HG02943 (cell line): ENCODE measurements around the gene ATP9B.

Source experiments
- ATAC-seq: cut with Tn5 transposase; IDR thresholded peaks from one replicate; pipeline ENCODE4 v1.9.1; 2021; ENCODE audit warnings: mild to moderate bottlenecking, low read depth, moderate library complexity; ENCODE audit not compliant: unreplicated experiment

The ATP9B gene

DNA sequence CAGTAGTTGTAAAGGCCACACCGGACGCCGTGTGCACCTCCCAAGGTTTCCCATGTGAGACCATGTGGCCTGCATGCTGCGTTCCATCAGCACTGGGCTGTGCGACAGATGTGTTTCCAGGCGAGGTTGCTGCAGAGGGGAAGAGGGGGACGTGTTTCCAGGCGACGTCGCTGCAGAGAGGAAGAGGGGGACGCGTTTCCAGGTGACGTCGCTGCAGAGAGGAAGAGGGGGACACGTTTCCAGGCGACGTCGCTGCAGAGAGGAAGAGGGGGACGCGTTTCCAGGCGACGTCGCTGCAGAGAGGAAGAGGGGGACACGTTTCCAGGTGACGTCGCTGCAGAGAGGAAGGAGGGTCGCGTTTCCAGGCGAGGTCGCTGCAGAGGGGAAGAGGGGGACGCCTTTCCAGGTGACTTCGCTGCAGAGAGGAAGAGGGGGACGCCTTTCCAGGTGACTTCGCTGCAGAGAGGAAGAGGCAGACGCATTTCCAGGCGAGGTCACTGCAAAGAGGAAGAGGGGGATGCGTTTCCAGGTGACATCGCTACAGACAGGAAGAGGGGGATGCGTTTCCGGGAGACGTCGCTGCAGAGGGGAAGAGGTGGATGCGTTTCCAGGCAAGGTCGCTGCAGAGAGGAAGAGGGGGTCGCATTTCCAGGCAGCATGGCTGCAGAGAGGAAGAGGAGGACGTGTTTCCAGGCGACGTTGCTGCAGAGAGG is 351.0 kb downstream of the ATP9B start:
- ATAC-seq: no peak

DNA sequence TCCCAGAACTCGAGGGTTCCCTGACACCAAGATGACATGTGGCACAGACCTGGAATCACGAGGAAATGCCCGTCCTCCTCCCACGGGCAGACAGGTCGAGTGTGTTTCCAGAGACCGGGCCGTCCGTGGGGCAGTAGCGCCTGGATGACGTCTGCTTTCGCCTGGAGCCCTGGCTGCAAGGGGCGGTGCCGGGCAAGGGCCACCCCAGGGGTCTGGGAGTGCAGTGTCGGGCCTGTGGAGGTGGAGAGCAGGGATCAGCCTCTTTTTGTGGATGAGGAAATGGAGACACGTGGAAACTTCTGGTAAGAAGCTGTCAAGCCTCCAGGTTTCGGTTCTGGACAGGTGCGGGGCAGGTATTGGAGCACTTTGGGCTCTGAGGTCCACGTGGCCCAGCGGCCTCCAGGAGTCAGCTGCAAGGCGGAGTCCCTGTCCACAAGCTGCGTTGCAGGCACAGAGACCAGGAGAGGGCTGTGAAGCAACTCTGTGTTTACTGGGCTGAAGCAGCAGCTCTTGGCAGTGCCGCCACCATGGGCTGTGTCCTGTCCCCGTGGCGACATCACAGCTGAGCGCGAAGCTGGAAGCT is 352.2 kb downstream of the ATP9B start:
- ATAC-seq: peak; percentile 9

GRCh38 chr18:79422022-79422782 is 353.0 kb downstream of the ATP9B start:
- ATAC-seq: peak; percentile 74

GRCh38 chr18:79422783-79423165 is 353.6 kb downstream of the ATP9B start:
- no peak for ATAC-seq

GRCh38 chr18:79423211-79424007 is 354.2 kb downstream of the ATP9B start:
- no peak for ATAC-seq

DNA sequence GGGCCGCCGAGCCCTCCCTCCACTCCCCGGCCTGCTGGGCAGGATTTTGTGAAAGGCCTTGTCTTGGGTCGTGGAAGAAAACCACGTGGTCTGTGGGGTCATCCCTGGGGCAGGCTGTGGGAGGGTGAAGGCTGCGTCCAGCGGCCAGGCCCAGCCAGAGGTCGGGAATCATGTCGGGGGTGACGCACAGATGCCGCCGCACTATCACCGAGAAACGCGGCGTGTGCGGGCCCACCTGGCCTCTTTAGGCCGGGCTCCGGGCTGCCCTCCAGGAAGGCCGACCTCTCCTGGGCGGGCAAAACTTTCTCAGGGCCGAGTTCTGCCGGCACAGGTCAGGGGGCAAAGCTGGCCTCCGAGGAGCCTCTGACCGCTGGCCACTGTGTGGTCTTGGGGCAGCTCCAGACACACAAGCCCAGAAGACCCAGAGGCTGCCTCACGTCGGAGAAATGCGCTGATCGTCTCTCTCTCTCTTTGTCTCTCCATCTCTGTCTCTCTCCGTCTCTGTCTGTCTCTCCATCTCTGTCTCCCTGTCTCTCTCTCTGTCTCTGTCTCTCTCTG is 354.9 kb downstream of the ATP9B start:
- ATAC-seq: no peak

- no peak for ATAC-seq
Observed at GRCh38 chr18:79424880-79425568, 355.8 kb downstream of the ATP9B start.

- ATAC-seq: no peak
Observed at GRCh38 chr18:79425569-79425886, 356.3 kb downstream of the ATP9B start.

DNA sequence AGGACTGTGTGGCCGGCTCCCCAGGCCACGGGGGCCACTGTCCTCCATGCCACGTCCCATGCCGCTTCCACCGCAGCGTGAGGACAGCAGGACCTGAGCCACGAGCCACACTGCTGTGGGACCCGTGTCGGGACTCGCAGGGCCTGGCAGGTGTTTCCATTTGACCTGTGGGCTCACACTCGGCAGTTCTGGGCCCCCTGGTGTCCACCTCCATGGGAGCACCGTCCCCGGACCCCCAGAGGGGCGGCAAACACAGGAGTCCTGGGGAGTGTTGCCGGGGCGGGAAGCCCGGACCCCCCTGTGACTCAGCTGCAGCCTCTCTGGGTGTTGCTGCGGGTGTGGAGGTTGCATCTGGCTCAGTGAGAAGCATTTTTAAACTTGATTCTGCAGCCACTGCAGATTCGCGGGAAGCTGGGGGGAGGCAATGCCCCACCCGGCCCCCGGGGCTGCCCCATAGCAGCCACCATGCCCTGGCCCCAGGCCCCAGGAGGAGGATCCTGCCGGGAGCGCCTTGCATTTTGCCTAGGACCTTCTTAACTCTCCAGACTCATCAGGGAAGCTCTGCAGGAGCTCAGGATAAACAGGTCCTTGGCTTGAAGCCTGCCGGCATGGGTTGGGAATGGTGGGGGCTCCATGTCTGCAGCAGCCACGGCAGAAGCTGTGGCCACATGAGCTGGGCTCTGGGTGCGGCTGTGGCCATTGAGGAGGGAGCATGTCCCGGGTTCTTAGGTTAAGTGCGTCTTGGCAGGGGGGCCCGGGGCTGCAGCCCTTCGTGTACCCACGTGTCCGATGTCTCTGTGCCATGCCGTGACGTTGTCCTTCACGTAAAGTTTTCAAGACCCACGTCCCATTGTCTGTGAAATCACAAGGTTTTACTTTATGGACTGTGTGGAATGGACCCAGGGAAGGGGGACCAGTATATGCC is 357.4 kb downstream of the ATP9B start:
- no peak for ATAC-seq

- no peak for ATAC-seq
Observed at GRCh38 chr18:79427368-79428225, 358.4 kb downstream of the ATP9B start.
